CD4-positive, alpha-beta T cell (primary cell): ENCODE measurements around the gene NOS2. TPM values are rescaled to one million over a fixed set of nuclear protein-coding genes. Genes with fewer than 3 reads are reported as not detected.
"Not testable (repeated sequence)": the region's sequence is repeated elsewhere in the genome, so short reads cannot be mapped to it uniquely, and the experiment has no call there.

Source experiments
- ATAC-seq: fragments of 200-7000 bp; cut with Tn5 transposase; one replicate; pipeline ENCODE4 v1.10.0; 2022; ENCODE audit warnings: mild to moderate bottlenecking; ENCODE audit not compliant: poor library complexity
- CTCF ChIA-PET: fragments of 350-600 bp; sonication (Branson Sonifier 250); formaldehyde crosslinking; loops from one replicate; lab custom pipeline; 2021; ENCODE audit warnings: antibody characterized with exemption, inconsistent platforms; lab: Charles Lee
- POLR2A ChIA-PET: fragments of 350-600 bp; sonication (Branson Sonifier 250); formaldehyde crosslinking; loops from one replicate; lab custom pipeline; 2021; ENCODE audit warnings: antibody characterized with exemption, inconsistent platforms; lab: Charles Lee
- DNase-seq, 14 experiments: peaks; one replicate each; pipeline ENCODE4 v3.0.0-alpha.2; 2013 to 2020; ENCODE audit warnings: mixed read lengths in 2 of 14
- H3K27ac ChIP-seq, 2 donors: one replicate each; pipeline versions ENCODE4 v1.5.1 to v1.7.0; 2013; ENCODE audit warnings: low read length in 2 of 2, low read depth in 1 of 2, mild to moderate bottlenecking in 1 of 2
- H3K27me3 ChIP-seq, 2 experiments: 1 replicate in 1 of 2; 2 replicates in 1 of 2; pipeline versions ENCODE4 v1.6.1 to v1.7.0; 2013; ENCODE audit warnings: low read length in 2 of 2, control low read depth in 1 of 2, mild to moderate bottlenecking in 1 of 2, moderate library complexity in 1 of 2; ENCODE audit not compliant: insufficient read depth in 2 of 2, control insufficient read depth in 1 of 2
- H3K36me3 ChIP-seq: one replicate; pipeline ENCODE4 v1.6.1; 2013; ENCODE audit warnings: low read length, control low read depth; ENCODE audit not compliant: insufficient read depth
- H3K4me1 ChIP-seq: one replicate; pipeline ENCODE4 v1.6.1; 2013; ENCODE audit warnings: low read length, control low read depth; ENCODE audit not compliant: insufficient read depth
- H3K4me3 ChIP-seq: one replicate; pipeline ENCODE4 v1.5.1; 2013; ENCODE audit warnings: mild to moderate bottlenecking, low read length, moderate library complexity
- H3K9me3 ChIP-seq, 2 experiments: 1 replicate in 1 of 2; 2 replicates in 1 of 2; pipeline versions ENCODE4 v1.6.1 to v1.7.0; 2013; ENCODE audit warnings: low read length in 2 of 2, mild to moderate bottlenecking in 2 of 2, control low read depth in 1 of 2, moderate library complexity in 1 of 2; ENCODE audit not compliant: control insufficient read depth in 1 of 2, insufficient read depth in 1 of 2
- H3K27ac Mint-ChIP-seq: one replicate; pipeline ENCODE4 v1.8.0; 2020; ENCODE audit warnings: mixed read lengths
- H3K27me3 Mint-ChIP-seq: one replicate; pipeline ENCODE4 v1.8.0; 2021; ENCODE audit warnings: mixed read lengths
- H3K36me3 Mint-ChIP-seq: one replicate; pipeline ENCODE4 v1.8.0; 2021; ENCODE audit warnings: low read depth, mixed read lengths
- H3K4me1 Mint-ChIP-seq: one replicate; pipeline ENCODE4 v1.8.0; 2021; ENCODE audit warnings: low read depth, mixed read lengths
- H3K4me3 Mint-ChIP-seq: one replicate; pipeline ENCODE4 v1.8.0; 2020; ENCODE audit warnings: mild to moderate bottlenecking, mixed read lengths
- H3K9me3 Mint-ChIP-seq: one replicate; pipeline ENCODE4 v1.8.0; 2020; ENCODE audit warnings: mixed read lengths
- intact Hi-C, 2 experiments: fragments of 100-400 bp; cut with DNase I in 1 of 2; cut with micrococcal nuclease in 1 of 2; formaldehyde crosslinking; loops; one replicate each; pipeline versions ENCODE4 v1.15.1 to v1.9.0; 2023 to 2025; cut with DNase I, micrococcal nuclease
- total RNA-seq, 174 experiments: library from RNA in 2 of 174; stranded (reverse) in 2 of 174; gene quantifications; one replicate each; pipeline ENCODE4 v1.2.3 and lab custom pipeline; 2021 to 2026
- TF ChIP-seq, protein P1 (sequence below): fragments of 200-600 bp; IDR thresholded peaks from one replicate; pipeline ENCODE4 v1.8.0; 2022; ENCODE audit warnings: antibody characterized with exemption, mild to moderate bottlenecking

The NOS2 gene
- total RNA-seq, 2 experiments from 2014 or later, result 0.08 TPM; not detected in 1

DNA sequence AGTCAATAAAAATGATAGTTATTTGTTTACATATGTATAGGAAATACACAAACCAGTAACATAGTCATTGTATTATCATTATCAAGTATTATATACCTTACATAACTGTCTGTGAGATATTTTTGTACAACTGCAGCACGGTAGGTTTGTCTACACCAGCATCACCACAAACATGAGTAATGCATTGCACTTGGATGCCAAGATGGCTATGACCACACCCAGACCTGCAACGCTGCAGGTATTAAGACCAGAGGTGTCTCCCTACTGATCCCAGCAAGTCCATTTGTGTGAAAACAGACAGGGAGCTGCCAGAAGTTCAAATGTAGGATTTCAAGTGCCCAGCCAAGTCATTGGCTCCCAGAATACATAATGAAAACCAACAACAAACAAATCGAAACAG lies 34.2 kb upstream of the NOS2 start:
- H3K9me3 ChIP-seq, result no peaks in the 10 kb centered on the region
- TF ChIP-seq, protein P1, sequence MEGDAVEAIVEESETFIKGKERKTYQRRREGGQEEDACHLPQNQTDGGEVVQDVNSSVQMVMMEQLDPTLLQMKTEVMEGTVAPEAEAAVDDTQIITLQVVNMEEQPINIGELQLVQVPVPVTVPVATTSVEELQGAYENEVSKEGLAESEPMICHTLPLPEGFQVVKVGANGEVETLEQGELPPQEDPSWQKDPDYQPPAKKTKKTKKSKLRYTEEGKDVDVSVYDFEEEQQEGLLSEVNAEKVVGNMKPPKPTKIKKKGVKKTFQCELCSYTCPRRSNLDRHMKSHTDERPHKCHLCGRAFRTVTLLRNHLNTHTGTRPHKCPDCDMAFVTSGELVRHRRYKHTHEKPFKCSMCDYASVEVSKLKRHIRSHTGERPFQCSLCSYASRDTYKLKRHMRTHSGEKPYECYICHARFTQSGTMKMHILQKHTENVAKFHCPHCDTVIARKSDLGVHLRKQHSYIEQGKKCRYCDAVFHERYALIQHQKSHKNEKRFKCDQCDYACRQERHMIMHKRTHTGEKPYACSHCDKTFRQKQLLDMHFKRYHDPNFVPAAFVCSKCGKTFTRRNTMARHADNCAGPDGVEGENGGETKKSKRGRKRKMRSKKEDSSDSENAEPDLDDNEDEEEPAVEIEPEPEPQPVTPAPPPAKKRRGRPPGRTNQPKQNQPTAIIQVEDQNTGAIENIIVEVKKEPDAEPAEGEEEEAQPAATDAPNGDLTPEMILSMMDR, result no peak
- H3K27ac Mint-ChIP-seq, result no peak overlapping the region
- H3K27ac ChIP-seq, result no peak overlapping the region
- ATAC-seq, result no peak
- no peak overlapping the region for H3K4me3 ChIP-seq
- H3K4me3 Mint-ChIP-seq, result no peak overlapping the region
- CTCF ChIA-PET, result no interaction called here
- no peaks in the 10 kb centered on the region for H3K27me3 Mint-ChIP-seq
- H3K36me3 Mint-ChIP-seq, result no peaks in the 10 kb centered on the region
- POLR2A ChIA-PET, result no interaction called here
- H3K4me1 ChIP-seq, result no peaks in the 10 kb centered on the region
- H3K27me3 ChIP-seq, result no peaks in the 10 kb centered on the region
- no peaks in the 10 kb centered on the region for H3K9me3 Mint-ChIP-seq
- H3K36me3 ChIP-seq, result no peaks in the 10 kb centered on the region
- intact Hi-C loops, result no loop called here
- no peak for DNase-seq
- H3K4me1 Mint-ChIP-seq, result no peaks in the 10 kb centered on the region

DNA sequence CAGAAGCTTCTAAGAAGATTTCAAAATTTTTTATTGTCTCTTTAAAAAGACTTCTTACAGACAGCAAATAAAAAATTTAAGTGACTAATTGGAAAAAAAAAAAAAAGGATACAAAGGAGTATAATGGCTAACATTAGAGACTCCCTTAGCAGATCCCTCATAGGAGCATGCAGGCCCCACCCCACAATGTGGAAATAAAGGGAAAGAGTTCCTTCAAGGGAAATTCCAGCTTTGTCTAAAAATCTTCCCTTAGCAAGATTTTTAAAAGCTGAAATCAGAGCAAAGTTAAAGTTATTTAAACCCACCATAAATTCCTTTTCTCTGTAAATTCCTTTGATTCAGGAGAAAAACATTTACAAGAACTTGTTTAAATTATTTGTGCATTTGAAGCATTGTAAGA lies 32.5 kb upstream of the NOS2 start:
- H3K4me3 Mint-ChIP-seq, result no peak overlapping the region
- Histone ChIP-seq H3K27me3 (peaks cover 0 to 2% of the 10 kb centered on the region in 2 experiments), H3K27ac (no peak overlapping the region), H3K4me3 (no peak overlapping the region), H3K9me3 (no peaks in the 10 kb centered on the region), H3K36me3 (no peaks in the 10 kb centered on the region), H3K4me1 (no peaks in the 10 kb centered on the region)
- DNase-seq (no peak), ATAC-seq (no peak)
- TF ChIP-seq, protein P1, result no peak
- POLR2A ChIA-PET, result interaction anchor here (0.6 kb wide), 1 partner anchor 662 kb away, joined by 3 read pairs; no protein-coding TSS in a partner anchor
- CTCF ChIA-PET, result interaction anchor here (1.5 kb wide), 1 partner anchor 28 kb away, joined by 4 read pairs; no protein-coding TSS in a partner anchor
- H3K9me3 Mint-ChIP-seq, result no peaks in the 10 kb centered on the region
- no peak overlapping the region for H3K27ac Mint-ChIP-seq
- H3K27me3 Mint-ChIP-seq, result no peaks in the 10 kb centered on the region
- H3K36me3 Mint-ChIP-seq, result no peaks in the 10 kb centered on the region
- intact Hi-C loops, result no loop called here
- H3K4me1 Mint-ChIP-seq, result no peaks in the 10 kb centered on the region

DNA sequence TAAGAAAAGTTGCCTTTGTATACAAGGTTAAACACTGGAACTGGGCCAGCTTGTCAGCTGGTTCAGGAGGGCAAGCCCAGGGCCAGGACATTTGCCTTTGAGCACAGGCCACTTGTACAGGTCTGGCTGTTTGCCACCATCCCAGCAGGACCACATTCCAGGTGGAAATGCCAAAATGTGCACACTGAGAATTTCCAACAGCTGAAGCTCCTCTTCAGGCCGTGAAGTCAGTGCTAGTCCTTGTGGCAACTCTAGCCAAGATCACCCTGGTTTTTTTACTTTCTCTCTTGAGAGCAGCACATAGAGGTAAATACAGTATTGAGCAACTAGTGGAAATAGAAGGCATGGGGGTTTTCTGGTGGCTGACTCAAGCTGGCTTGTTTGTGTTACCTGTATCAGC lies 29.6 kb upstream of the NOS2 start:
- H3K4me1 Mint-ChIP-seq, H3K27me3 Mint-ChIP-seq, H3K4me3 Mint-ChIP-seq, H3K27ac ChIP-seq, H3K36me3 ChIP-seq, DNase-seq, H3K36me3 Mint-ChIP-seq, H3K4me3 ChIP-seq, H3K27ac Mint-ChIP-seq, intact Hi-C loops, H3K9me3 ChIP-seq, H3K4me1 ChIP-seq, H3K27me3 ChIP-seq, POLR2A ChIA-PET, ATAC-seq, CTCF ChIA-PET, H3K9me3 Mint-ChIP-seq: not testable (repeated sequence)

DNA sequence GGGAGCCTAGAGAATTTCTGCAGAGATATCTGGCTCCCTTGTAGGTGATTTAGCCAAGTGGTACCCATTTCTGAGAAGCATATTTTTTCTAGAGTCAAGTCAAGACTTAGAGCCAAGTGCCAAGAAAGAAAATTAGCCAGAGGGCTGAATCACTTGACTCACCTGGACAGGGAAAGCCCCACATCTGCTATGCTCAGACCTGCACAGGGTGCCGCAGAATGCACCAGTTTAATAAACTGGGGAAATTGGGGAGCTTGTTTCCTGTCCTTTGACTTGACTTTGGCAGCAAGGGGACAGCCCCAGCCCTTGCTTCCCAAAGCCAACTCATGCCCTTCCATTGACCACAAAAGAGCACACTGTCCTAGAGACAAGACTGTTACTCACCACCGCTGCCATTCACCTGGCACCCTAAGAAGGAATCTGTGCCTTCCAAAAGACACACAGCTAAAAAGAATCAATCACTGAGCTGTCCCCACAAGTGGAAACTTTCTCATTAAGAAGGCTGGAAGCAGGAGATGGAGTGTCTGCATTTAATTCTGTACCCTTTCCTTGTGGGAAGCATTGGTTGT lies 28.9 kb upstream of the NOS2 start:
- H3K4me1 ChIP-seq, DNase-seq, H3K27me3 Mint-ChIP-seq, H3K27me3 ChIP-seq, H3K36me3 Mint-ChIP-seq, H3K27ac Mint-ChIP-seq, H3K4me3 Mint-ChIP-seq, ATAC-seq, H3K27ac ChIP-seq, H3K9me3 Mint-ChIP-seq, POLR2A ChIA-PET, H3K9me3 ChIP-seq, H3K4me1 Mint-ChIP-seq, CTCF ChIA-PET, H3K36me3 ChIP-seq, H3K4me3 ChIP-seq, intact Hi-C loops: not testable (repeated sequence)
